HT1080 (cell line): ENCODE measurements around the gene N4BP2L2. TPM values are rescaled to one million over a fixed set of nuclear protein-coding genes. Genes with fewer than 3 reads are reported as not detected.

Experiments used
- DNase-seq: peaks from one replicate; pipeline ENCODE4 v3.0.0-alpha.2; 2015; ENCODE audit warnings: low read depth
- total RNA-seq: library from RNA; depleted of rRNA; stranded (reverse); fragments of >200 nt; shearing (Covaris generic); gene quantifications from 2 replicates; pipeline ENCODE4 v1.2.3, GENCODE V29; 2014

N4BP2L2 gene
- total RNA-seq, 1 experiment from 2014 or later = 41.7 TPM

GRCh38 chr13:32535115-32535514 is 3.5 kb downstream of the N4BP2L2 start:
- no peak for DNase-seq

DNA sequence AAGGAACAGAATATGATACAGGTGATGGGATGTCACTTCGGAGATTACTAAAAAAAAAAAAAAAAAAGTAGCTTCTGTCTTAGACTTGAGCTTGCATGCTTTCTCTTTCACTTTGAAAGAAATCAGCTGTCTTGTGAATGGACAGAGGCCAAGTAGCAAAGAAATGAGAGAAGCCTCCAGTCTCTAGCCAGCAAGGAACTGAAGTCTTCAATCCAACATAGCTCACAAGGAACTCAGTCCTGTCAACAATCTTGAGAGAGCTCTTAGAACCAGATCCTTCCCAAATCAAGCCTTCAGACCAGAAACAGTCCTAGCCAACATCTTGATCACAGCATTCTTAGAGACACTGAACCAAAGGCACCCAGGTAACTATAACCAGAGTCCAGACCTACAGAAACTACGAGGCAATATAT is 7.7 kb downstream of the N4BP2L2 start:
- DNase-seq = peak; percentile 47

- no peak for DNase-seq
Observed at GRCh38 chr13:32528358-32528757, 10.2 kb downstream of the N4BP2L2 start.

DNA sequence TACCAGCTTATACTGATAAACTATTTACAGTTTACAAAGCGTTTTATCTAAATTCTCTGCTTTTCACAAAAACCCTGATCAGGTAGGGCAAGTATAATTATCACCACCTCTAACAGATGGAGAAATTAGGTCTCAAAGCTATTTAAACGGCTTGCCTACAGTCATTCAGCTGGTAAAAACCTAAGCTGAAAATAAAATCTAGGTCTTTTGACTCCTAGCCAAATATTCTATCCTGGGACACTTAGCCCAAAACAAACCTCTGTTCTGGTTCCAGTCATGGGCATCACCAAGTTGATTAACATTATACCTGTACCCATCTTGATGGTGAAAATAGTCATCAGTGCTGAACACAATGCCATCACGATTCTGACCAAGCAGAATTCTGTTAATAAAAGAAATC is 11.4 kb downstream of the N4BP2L2 start:
- DNase-seq = no peak

GRCh38 chr13:32525766-32526165 is 12.8 kb downstream of the N4BP2L2 start:
- DNase-seq = no peak

DNA sequence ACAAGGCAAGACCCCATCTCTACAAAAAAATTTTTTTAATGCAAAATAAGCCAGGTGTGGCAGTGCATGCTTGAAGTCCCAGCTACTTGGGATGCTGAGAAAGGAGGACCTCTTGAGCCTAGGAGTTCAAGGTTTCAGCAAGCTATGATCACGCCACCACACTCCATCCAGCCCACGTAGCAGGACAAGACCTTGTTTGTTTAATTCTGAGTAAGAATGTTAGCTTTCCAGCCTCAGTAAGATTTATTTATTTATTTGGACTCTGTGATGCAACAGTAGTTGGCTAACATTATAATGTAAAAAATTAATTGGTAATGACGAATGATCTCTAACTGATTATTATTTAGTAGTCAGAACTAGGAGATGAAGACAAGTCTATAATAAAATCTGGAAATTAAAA is 23.3 kb downstream of the N4BP2L2 start:
- DNase-seq = no peak

DNA sequence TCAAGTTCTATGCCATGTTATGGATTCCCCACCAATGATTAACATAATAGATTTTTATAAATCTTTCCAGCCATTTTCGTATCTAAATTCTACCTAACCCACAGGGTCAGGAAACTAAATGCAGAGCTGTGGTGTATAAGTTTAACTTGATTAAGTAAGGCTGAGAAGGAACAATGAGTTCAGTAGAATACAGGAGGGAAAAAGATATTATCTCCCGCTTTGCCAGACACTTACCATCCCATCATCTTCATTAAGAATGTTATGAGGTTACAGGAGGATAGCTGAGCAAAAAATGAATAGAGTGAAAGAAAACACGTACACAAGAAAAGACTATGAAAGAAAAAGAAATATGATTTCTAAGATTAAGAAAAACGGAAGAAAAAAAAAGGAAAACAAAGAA is 27.1 kb downstream of the N4BP2L2 start:
- DNase-seq = no peak

- no peak for DNase-seq
Observed at GRCh38 chr13:32504876-32505275, 33.7 kb downstream of the N4BP2L2 start.

GRCh38 chr13:32504263-32504662 is 34.3 kb downstream of the N4BP2L2 start:
- no peak for DNase-seq

DNA sequence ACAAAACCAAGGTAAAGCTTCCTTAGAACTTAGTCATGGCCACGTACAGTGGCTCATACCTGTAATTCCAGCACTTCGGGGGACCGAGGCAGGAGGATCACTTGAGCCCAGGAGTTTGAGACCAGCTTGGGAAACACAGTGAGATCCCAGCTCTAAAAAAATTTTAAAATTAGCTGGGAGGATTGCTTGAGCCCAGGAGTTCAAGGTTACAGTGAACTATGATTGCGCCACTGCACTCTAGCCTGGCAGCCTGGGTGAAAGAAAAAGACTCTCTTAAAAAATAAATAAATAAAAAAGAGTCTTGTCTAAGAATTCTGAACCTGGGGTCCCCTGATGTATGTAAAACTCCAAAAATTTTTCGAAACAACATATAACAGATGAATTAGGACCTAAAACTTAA is 34.9 kb downstream of the N4BP2L2 start:
- DNase-seq = no peak

DNA sequence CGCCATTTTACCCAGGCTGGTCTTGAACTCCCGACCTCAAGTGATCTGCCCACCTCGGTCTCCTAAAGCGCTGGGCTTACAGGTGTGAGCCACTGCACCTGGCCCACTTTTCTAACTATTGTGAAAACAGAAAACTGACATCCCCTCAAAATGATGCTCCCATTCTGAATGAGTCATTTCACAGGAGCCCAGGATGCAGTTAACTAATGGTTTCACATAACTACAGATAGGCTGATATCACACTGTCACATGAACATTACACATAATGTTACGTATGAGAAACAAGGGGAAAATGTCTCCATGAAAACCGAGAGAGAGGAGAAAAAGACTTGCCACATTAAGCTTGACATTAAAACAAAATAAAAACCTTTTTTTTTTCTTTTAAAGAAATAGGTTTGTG is 37.5 kb downstream of the N4BP2L2 start:
- no peak for DNase-seq

- DNase-seq = no peak
Observed at GRCh38 chr13:32499538-32500210, 38.9 kb downstream of the N4BP2L2 start.

DNA sequence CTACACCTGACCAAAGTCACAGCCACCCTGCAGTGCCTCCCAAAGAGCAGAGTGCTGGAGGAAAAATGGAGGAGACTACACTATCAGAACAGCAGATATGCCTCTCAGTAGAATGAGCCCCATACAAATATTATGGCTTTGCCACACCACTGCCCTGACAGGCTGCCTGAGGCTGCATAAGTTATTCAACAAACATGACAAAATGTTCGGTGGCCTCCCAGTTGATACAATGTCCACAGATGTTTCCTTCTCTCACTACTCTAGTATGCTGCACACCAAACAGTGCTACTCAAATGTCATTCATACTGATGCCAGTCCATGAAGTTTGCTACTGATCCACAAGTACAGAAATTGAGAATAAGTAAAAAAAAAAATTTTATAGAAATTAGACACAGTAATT is 41.0 kb downstream of the N4BP2L2 start:
- no peak for DNase-seq

GRCh38 chr13:32496599-32497160 is 41.9 kb downstream of the N4BP2L2 start:
- DNase-seq = no peak

DNA sequence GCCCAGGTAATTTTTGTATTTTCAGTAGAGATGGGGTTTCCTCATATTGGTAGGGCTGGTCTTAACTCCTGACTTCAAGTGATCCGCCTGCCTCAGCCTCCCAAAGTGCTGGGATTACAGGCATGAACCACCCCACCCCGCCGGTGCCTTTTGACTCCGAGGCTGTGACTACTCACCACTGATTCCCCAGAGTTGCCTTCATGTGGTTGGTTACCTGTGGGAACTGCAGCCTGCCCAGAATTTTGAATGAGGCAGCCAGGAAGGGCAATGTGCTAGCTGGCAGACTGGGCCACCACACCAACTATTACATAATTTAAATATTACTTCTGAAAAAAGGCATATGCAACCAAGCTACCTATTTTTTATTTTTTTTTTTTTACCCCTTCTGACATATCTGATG is 42.8 kb downstream of the N4BP2L2 start:
- no peak for DNase-seq

- DNase-seq = no peak
Observed at GRCh38 chr13:32495429-32495828, 43.2 kb downstream of the N4BP2L2 start.

GRCh38 chr13:32491028-32491427 is 47.6 kb downstream of the N4BP2L2 start:
- DNase-seq = no peak

- no peak for DNase-seq
Observed at GRCh38 chr13:32476892-32477291, 61.7 kb downstream of the N4BP2L2 start.

DNA sequence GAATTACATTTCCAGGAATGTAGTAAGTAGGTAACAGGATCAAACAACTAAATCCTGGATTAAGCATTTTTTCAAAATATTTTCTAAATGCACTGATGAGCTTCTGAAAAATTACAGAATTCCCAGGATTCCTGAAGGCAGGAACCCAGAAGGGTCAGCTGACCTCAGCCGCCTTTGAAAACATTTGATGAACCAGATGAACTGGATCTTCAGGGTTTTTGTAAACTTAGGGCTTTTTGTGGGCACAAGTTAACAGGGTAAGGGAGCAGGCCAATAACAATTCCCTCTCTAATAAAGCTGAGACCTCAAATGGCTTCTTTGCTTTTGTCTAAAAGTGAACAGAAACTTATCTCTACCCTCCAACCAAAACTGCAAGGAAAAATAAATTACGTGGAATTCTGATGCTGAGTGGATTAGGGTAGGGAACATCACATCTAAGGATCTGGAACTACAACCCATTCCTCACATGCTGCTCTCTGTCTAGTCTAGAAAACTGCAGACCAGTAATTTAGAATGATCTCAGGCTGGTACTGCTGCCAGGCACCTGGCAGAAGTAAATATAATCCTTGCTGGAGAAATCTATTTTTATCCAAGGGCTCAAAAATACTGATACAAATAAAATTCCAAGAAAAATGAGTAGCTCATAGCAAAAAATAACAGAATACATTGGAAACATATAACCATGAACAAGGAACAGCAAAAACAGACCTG is 62.4 kb downstream of the N4BP2L2 start:
- no peak for DNase-seq

GRCh38 chr13:32474999-32475792 is 63.4 kb downstream of the N4BP2L2 start:
- DNase-seq = no peak

- no peak for DNase-seq
Observed at GRCh38 chr13:32473650-32474049, 64.9 kb downstream of the N4BP2L2 start.

DNA sequence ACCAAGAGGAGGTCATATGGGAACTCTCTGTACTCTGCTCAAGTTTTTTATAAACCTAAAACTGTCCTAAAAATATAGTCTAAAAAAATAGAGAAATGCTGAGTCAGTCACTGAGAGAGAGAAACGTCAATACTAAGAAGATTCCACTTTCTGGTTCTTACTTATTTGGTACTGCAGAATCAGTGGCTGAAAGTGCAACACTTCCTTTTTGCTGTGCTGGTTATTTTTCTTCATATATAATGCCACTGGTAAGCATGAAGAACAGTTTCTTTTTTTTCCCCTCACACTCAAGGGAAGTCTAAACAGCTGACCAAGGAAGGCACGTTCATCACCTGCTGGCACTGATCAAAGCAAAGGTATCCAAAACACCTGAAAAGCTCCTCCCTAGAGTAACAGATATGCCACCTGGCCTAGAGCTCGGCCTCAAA is 66.4 kb downstream of the N4BP2L2 start:
- DNase-seq = no peak
